Measurements from ENCODE around the gene PLXNB2. TPM values are rescaled to one million over a fixed set of nuclear protein-coding genes. Genes with fewer than 3 reads are reported as not detected.
A peak's percentile ranks its signal among the peaks of the same experiment; 100 is the strongest.

Gene PLXNB2
- total RNA-seq, 4 donors from 2014 or later, result 44.7 to 208 (median 126) TPM

GRCh38 chr22:50347157-50347556 lies 39.7 kb upstream of the PLXNB2 start:
- Histone ChIP-seq H3K36me3 (no peaks in the 10 kb centered on the region), H3K27me3 (no peaks in the 10 kb centered on the region), H3K27ac (no peak overlapping the region), H3K4me3 (no peak overlapping the region), H3K4me1 (no peaks in the 10 kb centered on the region), H3K9me3 (no peaks in the 10 kb centered on the region)
- DNase-seq, result no peak
- intact Hi-C loops (cut with DNase I; ENCODE audit: low total_unique reads), result no loop called here
- TF ChIP-seq POLR2A (IDR thresholded peaks at IDR 0.05), result no peak
- no peak for TF ChIP-seq CTCF (IDR thresholded peaks at IDR 0.05)

- Histone ChIP-seq H3K27ac (no peak overlapping the region), H3K9me3 (no peaks in the 10 kb centered on the region), H3K4me1 (no peaks in the 10 kb centered on the region), H3K36me3 (no peaks in the 10 kb centered on the region), H3K4me3 (no peak overlapping the region), H3K27me3 (no peaks in the 10 kb centered on the region)
- intact Hi-C loops (cut with DNase I; ENCODE audit: low total_unique reads), result no loop called here
- TF ChIP-seq POLR2A (IDR thresholded peaks at IDR 0.05) (no peak), CTCF (IDR thresholded peaks at IDR 0.05) (no peak)
- DNase-seq, result no peak
Observed at GRCh38 chr22:50346470-50346869, 39.0 kb upstream of the PLXNB2 start.

- TF ChIP-seq CTCF (IDR thresholded peaks at IDR 0.05) (no peak), POLR2A (IDR thresholded peaks at IDR 0.05) (no peak)
- H3K36me3 ChIP-seq, result no peaks in the 10 kb centered on the region
- peak overlapping the region; percentile 88 to 96 for H3K27ac ChIP-seq
- no peak for DNase-seq
- intact Hi-C loops (cut with DNase I; ENCODE audit: low total_unique reads), result loop anchor here (5.0 kb wide), 1 partner anchor 91 kb away; the partner anchor contains the start of gene HDAC10
- H3K9me3 ChIP-seq, result no peaks in the 10 kb centered on the region
- H3K4me1 ChIP-seq, result no peaks in the 10 kb centered on the region
- H3K27me3 ChIP-seq, result no peaks in the 10 kb centered on the region
- H3K4me3 ChIP-seq, result peak overlapping the region; percentile 73 to 91
Observed at GRCh38 chr22:50343541-50343935, 36.1 kb upstream of the PLXNB2 start.

GRCh38 chr22:50342651-50343540 lies 35.5 kb upstream of the PLXNB2 start, which contains the start of gene PPP6R2:
Gene PPP6R2, plus strand, starts transcription at chr22:50343327. Its CDS starts 50,582 bp downstream, at chr22:50393909.
- H3K27ac ChIP-seq, result peak within 1 kb of the TSS; percentile 88 to 96
- H3K27me3 ChIP-seq, result no peaks in the 10 kb centered on the region
- intact Hi-C loops (cut with DNase I; ENCODE audit: low total_unique reads), result loop anchor here (5.0 kb wide), 1 partner anchor 91 kb away; the partner anchor contains the start of gene HDAC10
- DNase-seq, result peak; percentile 73 to 88
- H3K4me3 ChIP-seq, result peak within 1 kb of the TSS; percentile 73 to 91
- no peaks in the 10 kb centered on the region for H3K4me1 ChIP-seq
- H3K9me3 ChIP-seq, result no peaks in the 10 kb centered on the region
- peak in 1 of 2 donors; percentile 58 for TF ChIP-seq POLR2A (IDR thresholded peaks at IDR 0.05)
- peak in 1 of 4 experiments; percentile 3 for TF ChIP-seq CTCF (IDR thresholded peaks at IDR 0.05)
- H3K36me3 ChIP-seq, result no peaks in the 10 kb centered on the region
